Hepatocyte (in vitro differentiated cells): Measurements from ENCODE around the gene SCUBE2. TPM values are rescaled to one million over a fixed set of nuclear protein-coding genes. Genes with fewer than 3 reads are reported as not detected.

ENCODE experiments used
- DNase-seq: peaks from one replicate; pipeline ENCODE4 v3.0.0-alpha.2; 2016; ENCODE audit warnings: low spot score
- H2AFZ ChIP-seq: fragments of 200-600 bp; sonication (generic); 2 replicates; pipeline ENCODE4 v1.6.0; 2016; ENCODE audit warnings: antibody characterized with exemption, mild to moderate bottlenecking
- H3K27ac ChIP-seq: fragments of 200-600 bp; sonication (generic); 2 replicates; pipeline ENCODE4 v1.5.1; 2016; ENCODE audit warnings: mild to moderate bottlenecking
- H3K27me3 ChIP-seq: fragments of 200-600 bp; sonication (generic); 2 replicates; pipeline ENCODE4 v1.6.1; 2016
- H3K36me3 ChIP-seq: fragments of 200-600 bp; sonication (generic); replicated peaks from 2 replicates; pipeline ENCODE4 v1.5.1; 2016; ENCODE audit warnings: low read depth; ENCODE audit not compliant: insufficient read depth
- H3K4me1 ChIP-seq: fragments of 200-600 bp; sonication (generic); 2 replicates; pipeline ENCODE4 v1.5.1; 2016; ENCODE audit warnings: mild to moderate bottlenecking, moderate library complexity; ENCODE audit not compliant: insufficient read depth
- H3K4me2 ChIP-seq: fragments of 200-600 bp; sonication (generic); 2 replicates; pipeline ENCODE4 v1.6.0; 2016
- H3K4me3 ChIP-seq: fragments of 200-600 bp; sonication (generic); 2 replicates; pipeline ENCODE4 v1.5.1; 2016; ENCODE audit warnings: mild to moderate bottlenecking
- H3K79me2 ChIP-seq: fragments of 200-600 bp; sonication (generic); 2 replicates; pipeline ENCODE4 v1.6.0; 2017; ENCODE audit warnings: mild to moderate bottlenecking
- H3K9me2 ChIP-seq: fragments of 200-600 bp; sonication (generic); replicated peaks from 2 replicates; pipeline ENCODE4 v1.6.0; 2017; ENCODE audit warnings: mild to moderate bottlenecking; ENCODE audit not compliant: insufficient read depth
- H3K9me3 ChIP-seq: fragments of 200-600 bp; sonication (generic); 2 replicates; pipeline ENCODE4 v1.5.1; 2016; ENCODE audit warnings: low read depth, mild to moderate bottlenecking
- H4K20me1 ChIP-seq: fragments of 200-600 bp; sonication (generic); 2 replicates; pipeline ENCODE4 v1.6.0; 2016; ENCODE audit warnings: mild to moderate bottlenecking; ENCODE audit not compliant: insufficient read depth, poor library complexity, severe bottlenecking
- EZH2 ChIP-seq: fragments of 200-600 bp; sonication (generic); IDR thresholded peaks from 2 replicates; pipeline ENCODE4 v1.6.1; 2016; ENCODE audit warnings: antibody characterized with exemption, mild to moderate bottlenecking, borderline replicate concordance
- EZH2phosphoT487 ChIP-seq: fragments of 200-600 bp; sonication (generic); IDR thresholded peaks from one replicate; pipeline ENCODE4 v1.6.1; 2018; ENCODE audit warnings: antibody characterized with exemption, mild to moderate bottlenecking, low read depth, moderate library complexity; ENCODE audit not compliant: unreplicated experiment, severe bottlenecking
- WGBS: methylation state at CpG from one replicate; pipeline ENCODE4 v1.1.6; 2016; ENCODE audit warnings: low lambda C conversion rate; ENCODE audit errors: missing lambda C conversion rate; 5-methylcytosine and 5-hydroxymethylcytosine counted together
- polyA plus RNA-seq: library from polyadenylated mRNA; unstranded; fragments of >200 nt; fragmentation: Nextera tagmentation; extraction: Ambion mirVana; gene quantifications from 2 replicates; pipeline ENCODE4 v1.2.1, GENCODE V29; 2016
- total RNA-seq: library from RNA; depleted of rRNA; stranded (reverse); fragments of >200 nt; gene quantifications from 2 replicates; pipeline ENCODE4 v1.2.3, GENCODE V29; 2014
- TF ChIP-seq, protein P1 (sequence below): fragments of 200-600 bp; sonication (generic); IDR thresholded peaks from 2 replicates; pipeline ENCODE4 v1.5.1; 2016; ENCODE audit warnings: antibody characterized with exemption, mild to moderate bottlenecking; ENCODE audit not compliant: poor library complexity

SCUBE2 gene
- total and polyA plus RNA-seq, 2 experiments from 2014 or later, result 8.6 to 8.9 TPM

GRCh38 chr11:9092853-9093778 is 1.7 kb upstream of the SCUBE2 start:
- Histone ChIP-seq H3K9me2 (no peaks in the 10 kb centered on the region), H3K4me3 (no peak overlapping the region), H3K27me3 (peaks cover 23% of the 10 kb centered on the region), H4K20me1 (no peaks in the 10 kb centered on the region), H3K4me2 (no peak overlapping the region), H3K9me3 (no peaks in the 10 kb centered on the region), H3K36me3 (no peaks in the 10 kb centered on the region), H3K79me2 (no peaks in the 10 kb centered on the region), H2AFZ (no peak overlapping the region), H3K4me1 (no peaks in the 10 kb centered on the region), H3K27ac (no peak overlapping the region)
- TF ChIP-seq EZH2, result no peak
- TF ChIP-seq, protein P1, sequence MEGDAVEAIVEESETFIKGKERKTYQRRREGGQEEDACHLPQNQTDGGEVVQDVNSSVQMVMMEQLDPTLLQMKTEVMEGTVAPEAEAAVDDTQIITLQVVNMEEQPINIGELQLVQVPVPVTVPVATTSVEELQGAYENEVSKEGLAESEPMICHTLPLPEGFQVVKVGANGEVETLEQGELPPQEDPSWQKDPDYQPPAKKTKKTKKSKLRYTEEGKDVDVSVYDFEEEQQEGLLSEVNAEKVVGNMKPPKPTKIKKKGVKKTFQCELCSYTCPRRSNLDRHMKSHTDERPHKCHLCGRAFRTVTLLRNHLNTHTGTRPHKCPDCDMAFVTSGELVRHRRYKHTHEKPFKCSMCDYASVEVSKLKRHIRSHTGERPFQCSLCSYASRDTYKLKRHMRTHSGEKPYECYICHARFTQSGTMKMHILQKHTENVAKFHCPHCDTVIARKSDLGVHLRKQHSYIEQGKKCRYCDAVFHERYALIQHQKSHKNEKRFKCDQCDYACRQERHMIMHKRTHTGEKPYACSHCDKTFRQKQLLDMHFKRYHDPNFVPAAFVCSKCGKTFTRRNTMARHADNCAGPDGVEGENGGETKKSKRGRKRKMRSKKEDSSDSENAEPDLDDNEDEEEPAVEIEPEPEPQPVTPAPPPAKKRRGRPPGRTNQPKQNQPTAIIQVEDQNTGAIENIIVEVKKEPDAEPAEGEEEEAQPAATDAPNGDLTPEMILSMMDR, result peak; percentile 14
- DNase-seq, result no peak
- 81% methylated on average over 10 of the region's 10 CpGs for whole genome bisulfite sequencing

DNA sequence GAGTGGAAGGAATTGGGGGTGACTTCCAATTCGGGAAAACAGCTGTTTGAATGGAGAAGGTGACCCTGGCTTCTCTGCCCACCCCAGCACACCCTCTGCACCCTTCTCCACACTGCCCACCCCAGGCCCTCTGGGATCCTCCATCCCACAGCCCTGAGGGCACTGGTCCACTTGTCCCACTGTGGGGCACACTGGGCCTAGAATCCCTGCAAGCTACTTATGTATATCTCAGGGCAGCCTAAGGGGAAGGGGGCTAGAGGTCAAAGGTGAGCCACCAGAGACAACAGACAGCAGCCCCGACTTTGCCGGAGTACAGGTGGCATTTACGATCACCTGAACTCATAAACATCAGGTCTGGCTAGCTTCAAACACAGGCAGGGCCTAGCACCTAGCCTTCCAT is 673 bp upstream of the SCUBE2 start:
- TF ChIP-seq EZH2, result no peak
- TF ChIP-seq, protein P1, result no peak
- no peak for TF ChIP-seq EZH2phosphoT487
- no peaks in the 10 kb centered on the region for H3K79me2 ChIP-seq
- no peak overlapping the region for H3K4me3 ChIP-seq
- no peaks in the 10 kb centered on the region for H3K9me2 ChIP-seq
- no peaks in the 10 kb centered on the region for H4K20me1 ChIP-seq
- no peak overlapping the region for H3K27ac ChIP-seq
- WGBS, result 56% methylated on average over 4 of the region's 4 CpGs
- no peaks in the 10 kb centered on the region for H3K36me3 ChIP-seq
- H3K9me3 ChIP-seq, result no peaks in the 10 kb centered on the region
- no peak overlapping the region for H2AFZ ChIP-seq
- DNase-seq, result no peak
- H3K4me1 ChIP-seq, result no peaks in the 10 kb centered on the region
- H3K4me2 ChIP-seq, result peak overlapping the region; percentile 96
- H3K27me3 ChIP-seq, result peaks cover 23% of the 10 kb centered on the region

- Histone ChIP-seq H2AFZ (peak overlapping the region; percentile 71), H3K4me1 (no peaks in the 10 kb centered on the region), H3K27me3 (peaks cover 23% of the 10 kb centered on the region), H3K4me3 (peak overlapping the region; percentile 70), H3K79me2 (no peaks in the 10 kb centered on the region), H3K9me3 (no peaks in the 10 kb centered on the region), H3K27ac (no peak overlapping the region), H3K4me2 (peak overlapping the region; percentile 96), H3K36me3 (no peaks in the 10 kb centered on the region), H4K20me1 (no peaks in the 10 kb centered on the region), H3K9me2 (no peaks in the 10 kb centered on the region)
- WGBS, result 33% methylated on average over 19 of the region's 20 CpGs
- no peak for DNase-seq
- TF ChIP-seq EZH2 (no peak), EZH2phosphoT487 (no peak)
- TF ChIP-seq, protein P1, result no peak
Measured at GRCh38 chr11:9090488-9091043, 833 bp downstream of the SCUBE2 start.
